Measurements from ENCODE around the gene LGALS9.
"Not testable (repeated sequence)": the region's sequence is repeated elsewhere in the genome, so short reads cannot be mapped to it uniquely, and the experiment has no call there.

Gene LGALS9

GRCh38 chr17:27654136-27654535, 23.1 kb downstream of the LGALS9 start:
- no peak for DNase-seq

- peak in 46 of 51 donors; percentile 9 to 80 (median 45) for DNase-seq
Measured at GRCh38 chr17:27654654-27655524, 23.9 kb downstream of the LGALS9 start.

GRCh38 chr17:27655525-27656111, 24.6 kb downstream of the LGALS9 start:
- DNase-seq, result not testable (repeated sequence)

- DNase-seq, result not testable (repeated sequence)
Measured at GRCh38 chr17:27656620-27657019, 25.6 kb downstream of the LGALS9 start.

GRCh38 chr17:27657620-27658019, 26.6 kb downstream of the LGALS9 start:
- no peak for DNase-seq

GRCh38 chr17:27659683-27660082, 28.7 kb downstream of the LGALS9 start:
- no peak for DNase-seq

- no peak for DNase-seq
Measured at GRCh38 chr17:27660436-27660835, 29.4 kb downstream of the LGALS9 start.

GRCh38 chr17:27663936-27664605, 33.1 kb downstream of the LGALS9 start:
- no peak for DNase-seq

GRCh38 chr17:27664606-27664965, 33.6 kb downstream of the LGALS9 start:
- no peak for DNase-seq

- DNase-seq, result no peak
Measured at GRCh38 chr17:27665549-27665948, 34.6 kb downstream of the LGALS9 start.

- DNase-seq, result not testable (repeated sequence)
Measured at GRCh38 chr17:27666270-27666669, 35.3 kb downstream of the LGALS9 start.

GRCh38 chr17:27666831-27667560, 36.0 kb downstream of the LGALS9 start:
- DNase-seq, result no peak

- no peak for DNase-seq
Measured at GRCh38 chr17:27667656-27668487, 36.9 kb downstream of the LGALS9 start.

- DNase-seq, result no peak
Measured at GRCh38 chr17:27668488-27668823, 37.5 kb downstream of the LGALS9 start.

GRCh38 chr17:27669136-27669535, 38.1 kb downstream of the LGALS9 start:
- no peak for DNase-seq

- no peak for DNase-seq
Measured at GRCh38 chr17:27669850-27670249, 38.9 kb downstream of the LGALS9 start.

- DNase-seq, result no peak
Measured at GRCh38 chr17:27670791-27671590, 40.0 kb downstream of the LGALS9 start.

- no peak for DNase-seq
Measured at GRCh38 chr17:27671591-27671910, 40.6 kb downstream of the LGALS9 start.

- DNase-seq, result not testable (repeated sequence)
Measured at GRCh38 chr17:27671977-27672480, 41.0 kb downstream of the LGALS9 start.

GRCh38 chr17:27674335-27674734, 43.3 kb downstream of the LGALS9 start:
- no peak for DNase-seq

Data from hypothalamus (tissue), 51 donors.